ENCODE data around the gene PCDHGB2. TPM values are rescaled to one million over a fixed set of nuclear protein-coding genes. Genes with fewer than 3 reads are reported as not detected.
"Not testable (repeated sequence)": the region's sequence is repeated elsewhere in the genome, so short reads cannot be mapped to it uniquely, and the experiment has no call there.

Gene PCDHGB2
- polyA plus RNA-seq (2013, experiment 1 of 4): 2.1 TPM
- 2.7 TPM for polyA plus RNA-seq (2013, experiment 2 of 4)
- 1.4 TPM for polyA plus RNA-seq (2013, experiment 3 of 4)
- 1.5 TPM for polyA plus RNA-seq (2013, experiment 4 of 4)

DNA sequence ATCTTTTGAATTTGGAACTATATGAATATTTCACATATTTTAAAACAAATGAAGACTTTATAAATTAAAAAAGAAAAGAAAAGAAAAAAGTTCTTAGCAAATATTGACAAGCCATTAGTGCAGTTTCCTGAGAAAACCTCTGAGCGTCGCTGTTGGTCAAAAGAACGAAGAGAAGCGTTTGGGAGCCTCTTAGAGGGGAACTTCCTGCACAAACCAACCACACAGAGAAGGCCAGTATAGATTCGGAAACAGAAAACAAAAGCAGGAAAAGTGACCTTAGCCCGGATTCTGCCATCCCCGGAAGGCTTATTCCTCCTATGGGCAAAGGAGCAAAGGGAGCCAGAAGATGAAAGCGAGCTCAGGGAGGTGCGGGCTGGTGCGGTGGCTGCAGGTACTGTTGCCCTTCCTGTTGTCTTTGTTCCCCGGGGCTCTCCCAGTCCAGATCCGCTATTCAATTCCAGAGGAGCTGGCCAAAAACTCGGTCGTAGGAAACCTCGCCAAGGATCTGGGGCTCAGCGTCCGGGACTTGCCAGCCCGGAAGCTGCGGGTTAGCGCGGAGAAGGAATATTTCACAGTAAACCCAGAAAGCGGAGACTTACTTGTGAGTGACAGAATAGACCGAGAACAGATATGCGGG is at the start of gene PCDHGB2:
Gene PCDHGB2 (plus strand): TSS at position 205 of the 637 bp plus-strand sequence. CDS start 142 bp downstream, at position 347.
- H3K36me3 ChIP-seq (ENCODE audit: control insufficient read depth, insufficient read depth, low read length): peaks cover 4% of the 10 kb centered on the region
- H3K27me3 ChIP-seq (ENCODE audit: control insufficient read depth, insufficient read depth, low read length, poor library complexity, severe bottlenecking): no peaks in the 10 kb centered on the region
- H3K4me1 ChIP-seq (ENCODE audit: control insufficient read depth, insufficient read depth, low read length): no peaks in the 10 kb centered on the region
- H3K9me3 ChIP-seq (ENCODE audit: control insufficient read depth, low read length): peaks cover 4% of the 10 kb centered on the region
- H3K4me3 ChIP-seq (ENCODE audit: insufficient read depth, low read depth, low read length): no peak within 1 kb of the TSS
- H3K27ac ChIP-seq (ENCODE audit: insufficient read depth, low read depth, low read length, poor library complexity, severe bottlenecking): no peak within 1 kb of the TSS
- 89 to 91% methylated on average over 24 of the region's 24 CpGs for WGBS, 2 experiments

DNA sequence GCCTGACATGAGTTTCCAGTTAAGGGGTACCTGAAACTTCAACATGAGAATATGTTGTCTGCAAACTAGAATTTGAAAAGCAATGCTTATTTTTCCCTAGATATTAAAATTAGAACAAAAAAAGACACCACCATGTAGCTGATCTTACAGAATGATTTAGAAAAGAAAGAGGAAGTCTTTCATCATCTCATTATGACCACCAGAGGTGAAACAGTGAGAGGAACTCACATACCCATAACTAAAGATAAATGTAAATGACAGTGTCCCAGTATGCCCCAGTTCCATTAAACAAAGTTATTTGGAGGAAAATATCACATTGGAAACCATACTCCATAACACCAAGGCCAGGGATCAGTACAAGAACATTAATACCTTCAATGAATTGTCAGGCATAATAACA is 46.1 kb upstream of the PCDHGB2 start:
- Histone ChIP-seq H3K4me3 (ENCODE audit: insufficient read depth, low read depth, low read length) (no peak overlapping the region), H3K9me3 (ENCODE audit: control insufficient read depth, low read length) (peaks cover 10% of the 10 kb centered on the region), H3K36me3 (ENCODE audit: control insufficient read depth, insufficient read depth, low read length) (peaks cover 18% of the 10 kb centered on the region), H3K27me3 (ENCODE audit: control insufficient read depth, insufficient read depth, low read length, poor library complexity, severe bottlenecking) (no peaks in the 10 kb centered on the region), H3K27ac (ENCODE audit: insufficient read depth, low read depth, low read length, poor library complexity, severe bottlenecking) (no peak overlapping the region), H3K4me1 (ENCODE audit: control insufficient read depth, insufficient read depth, low read length) (no peaks in the 10 kb centered on the region)

DNA sequence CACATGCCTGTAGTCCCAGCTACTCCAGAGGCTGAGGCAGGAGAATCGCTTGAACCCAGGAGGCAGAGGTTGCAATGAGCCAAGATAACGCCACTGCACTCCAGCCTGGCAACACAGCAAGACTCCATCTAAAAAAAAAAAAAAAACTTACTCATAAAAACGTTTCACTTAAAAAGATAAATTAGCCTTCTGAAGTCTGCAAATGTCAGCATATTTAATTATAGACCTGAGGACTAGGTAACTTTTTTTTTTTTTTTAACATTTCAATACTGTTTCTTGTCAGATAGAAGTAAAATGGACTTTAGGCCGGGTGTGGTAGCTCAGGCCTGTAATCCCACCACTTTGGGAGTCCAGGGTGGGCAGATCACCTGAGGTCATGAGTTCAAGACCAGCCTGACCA is 42.8 kb upstream of the PCDHGB2 start:
- 89 to 100% methylated on average over 3 of the region's 4 CpGs for WGBS, 2 experiments
- not testable (repeated sequence) for H3K4me1 ChIP-seq (ENCODE audit: control insufficient read depth, insufficient read depth, low read length); H3K27me3 ChIP-seq (ENCODE audit: control insufficient read depth, insufficient read depth, low read length, poor library complexity, severe bottlenecking); H3K4me3 ChIP-seq (ENCODE audit: insufficient read depth, low read depth, low read length); H3K27ac ChIP-seq (ENCODE audit: insufficient read depth, low read depth, low read length, poor library complexity, severe bottlenecking)
- Histone ChIP-seq H3K9me3 (ENCODE audit: control insufficient read depth, low read length) (peaks cover 22% of the 10 kb centered on the region), H3K36me3 (ENCODE audit: control insufficient read depth, insufficient read depth, low read length) (peaks cover 29% of the 10 kb centered on the region)

DNA sequence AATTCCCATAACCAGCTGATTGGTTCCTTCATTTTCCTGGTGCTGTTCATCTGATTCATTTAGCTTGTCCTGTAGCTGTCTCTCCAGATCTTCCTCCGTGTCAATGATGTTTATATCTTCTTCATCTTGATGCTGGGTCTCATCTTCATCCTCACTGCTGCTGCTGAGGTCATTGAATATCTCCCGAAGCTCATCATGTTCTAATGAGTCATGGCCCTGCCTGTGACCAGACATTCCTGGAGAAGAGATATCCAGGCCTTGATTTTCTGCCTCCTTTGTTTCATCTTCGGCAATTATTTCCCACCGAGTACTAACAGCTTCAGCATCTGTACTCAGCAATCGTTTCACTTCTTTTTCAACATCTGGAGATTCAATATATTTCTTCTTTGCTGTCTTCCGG is 40.6 kb upstream of the PCDHGB2 start:
- H3K36me3 ChIP-seq (ENCODE audit: control insufficient read depth, insufficient read depth, low read length): peaks cover 29% of the 10 kb centered on the region
- no peak overlapping the region for H3K27ac ChIP-seq (ENCODE audit: insufficient read depth, low read depth, low read length, poor library complexity, severe bottlenecking)
- 95% methylated on average over 6 of the region's 6 CpGs for WGBS, 2 experiments

DNA sequence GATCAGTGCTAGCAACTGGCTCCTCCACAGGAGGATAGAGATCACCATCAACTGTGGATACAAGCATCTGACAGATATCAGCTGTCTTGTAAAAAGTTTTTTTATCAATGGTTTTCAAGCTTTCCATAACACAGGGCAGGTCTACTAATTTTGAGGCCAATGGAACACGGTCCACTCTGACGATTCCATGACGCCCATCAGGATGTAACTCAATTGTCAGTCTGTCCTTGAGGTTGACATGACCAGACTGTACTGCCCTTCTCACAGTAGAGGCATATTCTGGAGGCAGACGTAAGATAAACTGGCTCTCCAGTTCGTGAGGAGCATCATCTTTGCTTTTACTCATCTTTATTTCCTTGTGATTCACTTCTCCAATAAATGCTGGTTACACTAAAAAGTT is 40.1 kb upstream of the PCDHGB2 start:
- Histone ChIP-seq H3K4me3 (ENCODE audit: insufficient read depth, low read depth, low read length) (peak overlapping the region; percentile 96), H3K9me3 (ENCODE audit: control insufficient read depth, low read length) (peaks cover 24% of the 10 kb centered on the region), H3K27ac (ENCODE audit: insufficient read depth, low read depth, low read length, poor library complexity, severe bottlenecking) (no peak overlapping the region), H3K36me3 (ENCODE audit: control insufficient read depth, insufficient read depth, low read length) (peaks cover 29% of the 10 kb centered on the region), H3K4me1 (ENCODE audit: control insufficient read depth, insufficient read depth, low read length) (no peaks in the 10 kb centered on the region), H3K27me3 (ENCODE audit: control insufficient read depth, insufficient read depth, low read length, poor library complexity, severe bottlenecking) (no peaks in the 10 kb centered on the region)
- 80% methylated on average over 5 of the region's 5 CpGs for WGBS, 2 experiments

More for the DNA sequence above, 40.6 kb upstream of the PCDHGB2 start:
- Histone ChIP-seq H3K4me3 (ENCODE audit: insufficient read depth, low read depth, low read length) (peak overlapping the region; percentile 96), H3K9me3 (ENCODE audit: control insufficient read depth, low read length) (peaks cover 24% of the 10 kb centered on the region), H3K27me3 (ENCODE audit: control insufficient read depth, insufficient read depth, low read length, poor library complexity, severe bottlenecking) (no peaks in the 10 kb centered on the region), H3K4me1 (ENCODE audit: control insufficient read depth, insufficient read depth, low read length) (no peaks in the 10 kb centered on the region)

DNA sequence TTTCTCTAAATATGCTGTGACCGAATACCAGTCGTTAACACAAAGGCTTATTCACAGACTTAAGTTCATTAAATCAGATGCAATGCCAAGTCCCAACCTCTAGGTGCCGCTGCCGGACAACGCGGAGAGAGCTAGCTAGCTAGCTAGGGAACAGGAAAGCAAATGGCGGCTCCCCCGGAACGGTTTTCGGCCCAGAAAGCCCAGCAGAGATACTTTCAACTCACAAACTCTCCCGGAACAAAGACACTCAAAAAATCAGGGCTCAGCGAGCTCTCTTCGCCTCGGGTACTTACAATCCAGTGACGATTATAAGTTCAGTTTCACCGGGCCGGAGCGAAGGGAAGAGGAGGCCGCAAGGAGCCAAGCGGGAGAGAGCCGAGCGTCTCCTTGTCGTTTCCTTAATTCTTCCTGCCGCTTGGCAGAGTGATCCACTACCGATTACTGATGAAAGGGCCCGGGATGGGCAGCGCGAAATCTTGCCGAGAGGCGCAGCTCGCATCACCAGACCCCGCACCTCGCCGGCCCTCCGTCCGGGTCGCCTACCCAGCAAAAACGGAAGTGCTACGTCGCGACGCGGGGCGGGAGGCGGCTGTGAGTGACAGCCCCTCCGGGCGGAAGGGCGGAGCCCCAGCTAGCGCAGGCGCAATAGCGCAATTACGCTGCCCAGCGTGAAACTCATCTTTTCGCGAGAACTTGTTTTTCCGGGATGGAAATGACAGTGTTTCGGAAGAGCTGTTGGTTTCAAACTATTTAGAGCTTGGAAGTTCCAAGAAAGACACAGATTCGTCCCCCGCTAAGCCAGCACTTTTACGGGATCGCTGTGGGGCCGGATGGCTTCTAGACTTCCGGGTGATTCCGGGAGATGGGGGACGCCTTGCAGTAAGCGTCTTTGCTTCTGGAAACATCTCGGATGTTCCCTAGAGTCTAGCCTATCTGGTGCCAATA is 39.3 kb upstream of the PCDHGB2 start, which contains the start of gene TAF7:
Gene TAF7 (minus strand): TSS at position 560 of the 945 bp plus-strand sequence. CDS start 740 bp downstream, outside the sequence.
- Histone ChIP-seq H3K4me1 (ENCODE audit: control insufficient read depth, insufficient read depth, low read length) (no peaks in the 10 kb centered on the region), H3K36me3 (ENCODE audit: control insufficient read depth, insufficient read depth, low read length) (peaks cover 29% of the 10 kb centered on the region), H3K27me3 (ENCODE audit: control insufficient read depth, insufficient read depth, low read length, poor library complexity, severe bottlenecking) (no peaks in the 10 kb centered on the region), H3K9me3 (ENCODE audit: control insufficient read depth, low read length) (peaks cover 24% of the 10 kb centered on the region), H3K4me3 (ENCODE audit: insufficient read depth, low read depth, low read length) (peak within 1 kb of the TSS; percentile 96), H3K27ac (ENCODE audit: insufficient read depth, low read depth, low read length, poor library complexity, severe bottlenecking) (peak within 1 kb of the TSS; percentile 98)
- 3 to 4% methylated on average over 67 of the region's 67 CpGs for WGBS, 2 experiments

DNA sequence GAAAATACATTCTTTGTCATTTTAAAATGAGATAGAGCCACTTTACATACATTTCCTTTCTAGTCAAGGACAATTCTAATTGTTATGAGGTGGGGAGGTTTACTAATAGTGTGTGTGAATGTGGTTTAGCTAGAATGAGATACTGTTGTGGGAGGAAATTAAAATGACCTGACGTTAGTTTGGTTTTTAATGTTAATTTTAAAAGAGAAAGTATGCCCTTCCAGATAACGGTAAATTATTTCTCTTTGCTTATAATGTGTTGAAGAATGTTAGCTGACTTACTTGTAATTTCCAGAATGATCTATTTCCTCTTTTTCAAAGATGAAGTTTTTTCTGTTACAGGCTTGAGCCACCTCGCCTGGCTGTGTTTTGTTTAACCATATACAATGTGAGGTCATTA is 37.5 kb upstream of the PCDHGB2 start:
- H3K27me3 ChIP-seq (ENCODE audit: control insufficient read depth, insufficient read depth, low read length, poor library complexity, severe bottlenecking): no peaks in the 10 kb centered on the region
- H3K4me3 ChIP-seq (ENCODE audit: insufficient read depth, low read depth, low read length): no peak overlapping the region
- WGBS, 2 experiments: 93 to 98% methylated on average over 2 to 3 of the region's 3 CpGs
- peaks cover 24% of the 10 kb centered on the region for H3K9me3 ChIP-seq (ENCODE audit: control insufficient read depth, low read length)
- H3K27ac ChIP-seq (ENCODE audit: insufficient read depth, low read depth, low read length, poor library complexity, severe bottlenecking): no peak overlapping the region
- peaks cover 24% of the 10 kb centered on the region for H3K36me3 ChIP-seq (ENCODE audit: control insufficient read depth, insufficient read depth, low read length)
- no peaks in the 10 kb centered on the region for H3K4me1 ChIP-seq (ENCODE audit: control insufficient read depth, insufficient read depth, low read length)

DNA sequence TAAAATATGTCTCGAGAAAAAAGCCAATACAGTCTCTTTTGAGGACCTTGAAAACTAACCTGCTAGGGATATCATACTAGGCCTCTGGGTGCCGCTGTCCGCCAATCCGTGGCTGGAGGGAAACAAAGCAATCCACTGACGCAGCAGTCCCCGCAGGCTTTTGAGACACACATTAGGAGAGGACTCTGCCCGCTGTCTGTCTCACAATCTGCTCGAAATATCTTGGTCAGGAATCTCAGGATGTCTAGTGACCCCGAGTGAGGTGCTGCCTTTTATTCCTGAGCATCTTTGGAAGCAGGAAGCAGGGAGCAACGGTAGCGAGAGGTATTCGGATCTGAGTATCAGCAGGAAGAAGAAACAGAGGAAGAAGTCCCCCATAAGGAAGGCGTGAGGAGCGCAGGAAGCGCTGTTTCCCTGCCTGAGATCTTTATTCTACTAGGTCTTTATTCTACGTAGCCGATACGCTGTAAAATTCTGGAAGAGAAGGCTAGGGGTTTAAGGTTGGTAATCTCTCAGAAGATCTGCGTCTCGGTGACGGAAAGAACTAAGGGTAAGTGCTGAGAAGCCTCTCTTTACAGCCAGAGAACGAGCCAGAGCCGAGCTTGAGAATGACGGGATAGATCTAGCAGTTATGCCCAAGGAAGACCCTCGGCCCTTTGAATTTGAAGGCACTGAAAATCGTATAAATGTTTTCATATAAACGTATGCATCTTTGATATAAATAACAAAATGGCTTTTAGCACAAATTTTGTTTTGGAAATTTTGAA is 33.5 kb upstream of the PCDHGB2 start:
- Histone ChIP-seq H3K27me3 (ENCODE audit: control insufficient read depth, insufficient read depth, low read length, poor library complexity, severe bottlenecking) (no peaks in the 10 kb centered on the region), H3K27ac (ENCODE audit: insufficient read depth, low read depth, low read length, poor library complexity, severe bottlenecking) (no peak overlapping the region), H3K4me1 (ENCODE audit: control insufficient read depth, insufficient read depth, low read length) (no peaks in the 10 kb centered on the region), H3K4me3 (ENCODE audit: insufficient read depth, low read depth, low read length) (no peak overlapping the region), H3K9me3 (ENCODE audit: control insufficient read depth, low read length) (peaks cover 2% of the 10 kb centered on the region), H3K36me3 (ENCODE audit: control insufficient read depth, insufficient read depth, low read length) (no peaks in the 10 kb centered on the region)
- WGBS, 2 experiments: 77 to 83% methylated on average over 27 of the region's 27 CpGs

DNA sequence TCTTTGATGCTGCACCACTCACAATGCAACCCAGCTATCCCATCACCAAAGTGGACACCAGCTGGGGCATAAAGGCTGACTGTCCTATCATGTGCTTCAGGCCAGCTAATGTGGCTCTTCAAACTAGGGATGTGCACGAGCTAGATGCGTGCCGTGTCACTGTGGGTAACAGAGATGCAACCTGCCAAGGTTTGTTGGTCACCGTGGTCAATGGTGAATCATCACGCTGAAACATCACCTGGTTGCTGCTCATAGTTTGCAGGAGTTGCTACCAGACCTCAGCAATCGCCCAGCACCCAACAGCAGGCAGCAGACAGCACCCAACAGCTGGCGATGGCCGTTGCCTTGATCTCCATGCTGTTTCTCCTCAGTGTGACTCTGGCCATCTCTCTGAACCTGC is 31.6 kb upstream of the PCDHGB2 start:
- Histone ChIP-seq H3K4me3 (ENCODE audit: insufficient read depth, low read depth, low read length) (no peak overlapping the region), H3K27me3 (ENCODE audit: control insufficient read depth, insufficient read depth, low read length, poor library complexity, severe bottlenecking) (no peaks in the 10 kb centered on the region), H3K9me3 (ENCODE audit: control insufficient read depth, low read length) (no peaks in the 10 kb centered on the region), H3K4me1 (ENCODE audit: control insufficient read depth, insufficient read depth, low read length) (no peaks in the 10 kb centered on the region), H3K27ac (ENCODE audit: insufficient read depth, low read depth, low read length, poor library complexity, severe bottlenecking) (no peak overlapping the region), H3K36me3 (ENCODE audit: control insufficient read depth, insufficient read depth, low read length) (no peaks in the 10 kb centered on the region)
- 89 to 91% methylated on average over 8 of the region's 8 CpGs for WGBS, 2 experiments

Measured in ectodermal cell (in vitro differentiated cells).